Measurements from ENCODE around the gene NFU1.
"Not testable (repeated sequence)": the region's sequence is repeated elsewhere in the genome, so short reads cannot be mapped to it uniquely, and the experiment has no call there.

NFU1 gene

DNA sequence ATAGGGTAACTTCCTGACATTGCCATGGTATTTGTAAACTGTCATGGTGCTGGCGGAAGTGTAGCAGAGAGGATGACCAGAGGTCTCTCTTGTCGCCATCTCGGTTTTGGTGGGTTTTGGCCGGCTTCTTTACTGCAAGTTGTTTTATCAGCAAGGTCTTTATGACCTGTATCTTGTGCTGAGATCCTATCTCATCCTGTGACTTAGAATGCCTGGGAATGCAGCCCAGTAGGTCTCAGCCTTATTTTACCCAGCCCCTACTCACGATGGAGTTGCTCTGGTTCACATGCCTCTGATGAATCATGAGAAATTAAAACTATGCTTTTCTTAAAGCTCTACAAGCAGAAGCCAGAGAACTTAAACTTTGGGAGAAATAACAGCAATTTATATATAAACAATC lies 12.7 kb upstream of the NFU1 start:
- no peak for DNase-seq

DNA sequence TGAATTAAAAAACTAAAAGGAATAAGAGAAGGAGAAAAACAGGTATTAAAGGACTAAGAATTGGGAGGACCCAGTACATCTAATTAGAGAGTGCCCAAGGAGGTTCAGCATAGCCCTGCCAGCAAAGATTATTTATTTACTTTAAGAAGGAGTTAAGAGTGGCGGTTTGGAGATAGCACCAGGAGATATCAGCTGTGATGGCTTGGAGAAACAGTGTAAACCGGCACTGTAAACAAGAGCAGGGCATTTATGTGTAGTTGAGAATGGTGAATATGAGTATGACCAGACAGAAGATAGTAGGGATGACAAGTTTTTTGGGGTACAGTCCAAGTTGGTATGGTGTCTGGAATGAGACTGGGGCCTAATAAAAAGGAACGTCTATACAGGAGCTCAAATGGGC lies 6.4 kb upstream of the NFU1 start:
- not testable (repeated sequence) for DNase-seq

DNA sequence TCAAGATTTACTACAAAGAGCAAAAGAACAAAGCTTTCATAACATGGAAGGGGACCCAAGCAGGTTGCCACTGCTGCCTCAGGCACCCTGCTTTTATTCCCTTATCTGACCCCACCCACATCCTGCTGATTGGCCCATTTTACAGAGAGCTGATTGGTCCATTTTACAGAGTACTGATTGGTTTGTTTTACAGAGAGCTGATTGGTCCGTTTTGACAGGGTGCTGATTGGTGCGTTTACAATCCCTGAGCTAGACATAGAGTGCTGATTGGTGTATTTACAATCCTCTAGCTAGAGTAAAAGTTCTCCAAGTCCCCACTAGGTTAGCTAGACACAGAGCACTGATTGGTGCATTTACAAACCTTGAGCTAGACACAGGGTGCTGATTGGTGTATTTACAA lies 2.3 kb upstream of the NFU1 start:
- DNase-seq: not testable (repeated sequence)

DNA sequence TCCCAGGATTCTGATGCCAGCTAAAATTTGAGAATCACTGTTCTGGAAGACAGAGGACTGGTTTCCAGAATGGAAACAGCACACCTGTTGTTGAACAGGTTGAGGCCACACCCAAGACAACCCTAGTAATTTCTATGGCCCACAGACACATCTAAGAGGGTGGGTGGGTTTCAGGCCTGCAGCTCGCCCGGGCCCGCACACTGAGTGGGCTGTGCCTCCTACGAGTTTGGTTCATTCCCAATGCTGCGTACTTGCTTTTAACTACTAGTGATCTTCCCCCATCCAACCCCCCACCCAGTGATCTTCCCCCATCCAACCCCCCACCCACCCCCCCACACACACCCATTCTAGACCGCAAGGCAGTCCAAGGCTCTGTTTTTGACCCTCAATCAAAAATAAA lies 1.3 kb upstream of the NFU1 start:
- no peak for DNase-seq

DNA sequence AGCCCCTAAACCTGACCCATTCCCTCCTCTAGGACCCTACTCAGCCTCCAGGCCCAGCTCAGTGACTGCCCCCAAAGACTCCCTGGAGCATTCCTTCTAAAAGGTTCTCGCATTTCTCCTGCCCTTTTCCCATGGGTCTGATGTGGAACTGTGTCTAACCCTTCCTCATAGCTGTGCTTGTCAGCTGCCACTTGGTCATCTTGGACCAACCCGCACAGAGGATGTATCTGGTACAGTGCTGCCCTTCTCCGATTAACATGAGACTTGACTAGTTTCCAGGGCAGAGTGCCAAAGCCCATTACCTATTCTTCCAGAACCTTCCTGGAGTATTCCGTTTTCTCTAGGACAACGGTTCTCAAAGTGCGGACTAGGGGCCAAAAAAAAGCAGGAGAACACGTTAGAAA lies 518 bp upstream of the NFU1 start:
- no peak for DNase-seq

DNA sequence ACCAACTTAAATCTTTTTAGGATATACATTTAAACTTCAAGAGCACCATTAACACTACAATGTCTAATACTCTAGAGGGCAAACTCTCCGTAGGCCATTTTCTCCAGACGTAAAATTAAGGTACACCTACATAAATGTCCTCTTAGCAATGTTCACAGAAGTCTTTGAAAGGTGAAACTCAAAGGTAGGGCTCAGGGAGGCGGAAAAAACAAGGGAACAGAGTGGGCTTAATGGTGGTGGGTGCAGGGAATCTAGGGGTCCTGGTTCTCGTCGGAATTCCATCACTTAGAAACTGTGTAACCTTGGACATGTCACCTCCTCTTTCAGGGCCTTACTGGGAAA lies 668 bp downstream of the NFU1 start:
- no peak for DNase-seq

DNA sequence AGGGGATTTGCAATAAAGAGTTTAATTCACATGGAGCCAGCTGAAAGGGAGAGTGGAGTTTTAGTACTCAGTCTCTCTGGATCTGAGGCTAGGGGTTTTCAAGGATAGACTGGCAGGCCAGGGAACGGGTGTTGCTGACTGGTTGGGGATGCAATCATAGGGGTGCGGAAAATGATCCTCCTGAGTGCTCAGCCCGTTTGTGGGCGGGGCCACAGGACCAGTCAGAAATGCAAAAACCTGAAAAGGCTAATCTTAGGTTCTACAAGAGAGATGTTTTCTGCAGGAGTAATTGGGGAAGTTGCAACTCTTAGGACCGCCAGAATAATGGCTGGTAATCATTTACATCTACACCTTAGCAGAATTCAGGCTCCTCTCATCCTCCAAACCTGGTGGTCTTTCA lies 2.5 kb downstream of the NFU1 start:
- no peak for DNase-seq

DNA sequence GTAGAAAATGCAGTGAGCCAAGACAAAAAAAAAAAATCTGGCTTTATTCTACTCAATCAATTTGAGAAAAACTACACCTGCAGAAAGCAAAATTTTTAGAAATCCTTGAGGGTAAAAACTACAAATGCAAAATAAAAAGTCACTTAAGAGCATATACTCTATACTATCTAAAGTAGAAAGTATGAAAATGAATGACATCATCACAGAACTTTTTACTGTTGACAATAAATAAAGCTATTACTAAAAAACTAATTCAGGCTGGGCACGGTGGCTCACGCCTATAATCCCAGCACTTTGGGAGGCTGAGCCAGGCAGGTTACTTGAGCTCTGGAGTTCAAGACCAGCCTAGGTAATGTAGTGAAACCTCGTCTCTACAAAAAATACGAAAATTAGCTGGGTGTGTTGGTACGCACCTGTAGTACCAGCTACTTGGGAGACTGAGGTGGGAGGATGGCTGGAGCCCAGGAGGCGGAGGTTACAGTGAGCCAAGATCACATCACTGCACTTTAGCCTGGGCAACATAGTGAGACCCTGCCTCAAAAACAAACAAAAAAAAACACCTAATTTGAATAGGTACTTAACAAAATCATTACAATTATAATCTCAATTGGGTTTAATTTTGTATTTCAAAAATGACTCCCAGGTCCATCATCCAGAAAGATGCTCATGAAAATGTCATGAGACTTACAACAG lies 7.6 kb downstream of the NFU1 start:
- no peak for DNase-seq

DNA sequence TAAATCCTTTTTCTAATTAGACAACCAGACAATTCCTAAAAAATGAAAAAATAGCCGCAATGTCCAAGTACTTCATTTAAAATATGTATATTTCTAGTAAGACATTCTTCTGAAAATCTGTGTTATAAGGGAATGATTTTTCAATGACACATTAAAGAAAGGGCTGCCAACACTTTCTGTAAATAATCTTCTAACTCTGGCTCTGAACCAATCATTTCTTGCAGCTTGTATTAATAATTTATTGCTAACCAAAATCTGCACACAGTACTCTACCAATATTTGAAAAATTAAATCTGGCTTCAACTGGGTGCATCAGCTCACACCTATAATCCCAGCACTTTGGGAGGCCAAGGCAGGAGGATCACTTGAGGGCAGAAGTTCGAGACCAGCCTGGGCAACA lies 8.3 kb downstream of the NFU1 start:
- DNase-seq: no peak

DNA sequence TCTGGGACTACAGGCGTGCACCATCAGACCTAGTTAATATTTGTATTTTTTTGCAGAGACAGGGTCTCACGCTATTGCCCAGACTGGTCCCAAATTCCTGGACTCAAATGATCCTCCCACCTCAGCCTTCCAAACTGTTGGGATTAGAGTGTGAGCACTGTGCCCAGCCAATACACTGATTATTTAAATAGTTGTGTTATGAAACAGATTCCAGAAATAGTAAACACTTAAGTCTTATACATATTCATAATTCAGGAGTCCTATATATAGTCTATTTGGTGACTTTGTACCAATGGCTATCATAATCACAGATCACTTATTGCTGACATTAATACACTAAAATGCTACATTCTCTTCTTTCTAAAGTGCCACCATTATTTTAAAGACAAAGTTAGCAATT lies 12.8 kb downstream of the NFU1 start:
- no peak for DNase-seq

DNA sequence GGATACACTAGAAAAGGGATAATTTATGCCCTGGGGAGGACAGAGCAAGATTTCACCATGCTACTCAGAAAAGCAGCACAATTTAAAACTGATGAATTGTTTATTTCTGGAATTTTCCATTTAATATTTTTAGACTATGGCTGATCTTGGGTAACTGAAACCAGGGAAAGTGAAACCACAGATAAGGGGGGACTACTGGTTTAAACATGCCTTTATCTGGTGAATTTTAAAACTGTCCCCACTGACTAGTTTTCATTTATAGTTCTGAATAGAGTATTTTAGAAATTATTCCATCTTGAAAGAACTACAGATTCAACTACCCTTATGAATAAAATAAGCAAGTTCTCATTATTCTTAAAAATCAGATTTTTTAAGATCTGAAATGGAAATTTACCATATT lies 15.0 kb downstream of the NFU1 start:
- no peak for DNase-seq

DNA sequence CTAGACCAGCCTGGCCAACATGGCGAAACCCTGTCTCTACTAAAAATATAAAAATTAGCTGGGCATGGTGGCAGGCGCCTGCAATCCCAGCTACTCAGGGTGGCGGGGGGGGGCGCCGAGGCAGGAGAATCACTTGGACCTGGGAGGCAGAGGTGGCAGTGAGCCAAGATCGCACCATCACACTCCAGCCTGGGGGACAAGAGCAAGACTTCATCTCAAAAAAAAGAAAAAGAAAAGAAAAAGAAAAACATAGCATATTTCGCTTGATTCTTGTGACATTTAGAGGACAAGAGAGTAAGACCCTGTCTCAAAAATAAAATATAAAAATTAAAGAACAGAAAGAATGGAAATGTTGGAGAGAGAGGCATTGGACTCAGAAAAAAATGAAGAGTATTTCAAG lies 18.1 kb downstream of the NFU1 start:
- DNase-seq: not testable (repeated sequence)

DNA sequence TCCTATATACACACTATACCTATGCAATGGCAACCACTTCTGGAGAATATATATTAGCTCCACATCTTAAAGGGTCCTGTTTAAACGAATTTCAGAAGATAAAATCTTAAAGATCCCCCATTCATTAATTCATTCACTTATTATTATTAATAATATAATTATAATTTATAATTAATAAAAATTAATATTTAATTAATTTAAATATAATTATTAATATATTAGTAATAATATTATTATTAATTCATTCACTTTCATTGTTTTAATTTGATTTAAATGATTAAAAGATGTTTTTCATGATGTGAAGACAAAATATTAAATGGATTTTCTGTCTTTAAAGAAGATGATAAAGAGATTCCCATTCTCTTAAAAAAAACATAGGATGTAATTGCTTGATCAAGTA lies 21.1 kb downstream of the NFU1 start:
- DNase-seq: no peak

DNA sequence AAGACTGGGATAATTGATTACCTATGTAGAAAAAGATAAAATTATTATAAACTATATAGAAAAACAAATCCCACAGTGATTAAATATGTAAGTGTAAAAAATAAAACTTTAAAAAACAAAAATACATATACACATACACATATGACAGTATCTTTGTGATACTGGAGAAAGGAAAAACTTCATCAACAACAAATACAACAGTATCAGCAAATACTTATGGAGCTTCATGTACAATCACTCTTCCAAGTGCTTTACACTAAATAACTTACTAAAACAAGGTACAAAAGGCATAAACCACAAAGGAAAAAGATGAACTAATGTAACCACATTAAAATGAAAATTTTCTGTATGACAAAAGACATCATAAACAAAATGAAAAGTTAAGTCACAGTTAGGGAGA lies 26.1 kb downstream of the NFU1 start:
- no peak for DNase-seq

DNA sequence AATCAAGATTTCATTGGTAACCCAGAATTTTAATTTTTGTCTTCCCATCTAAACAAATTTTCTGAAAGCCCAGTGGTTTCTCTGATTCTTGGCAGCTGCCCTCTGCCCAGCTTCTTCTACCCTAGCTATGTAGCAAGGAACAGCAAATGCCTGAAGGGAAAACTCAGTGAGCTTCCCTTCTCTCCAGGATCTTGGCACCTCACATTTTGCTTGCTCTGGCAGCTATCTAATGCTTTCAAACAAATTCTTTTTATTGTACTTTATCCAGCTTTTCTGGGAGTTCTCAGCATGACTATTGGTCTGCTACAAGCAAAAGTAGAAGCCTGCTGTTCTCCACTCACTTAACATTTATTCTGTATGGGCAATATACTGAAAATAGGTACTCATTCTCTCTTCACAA lies 31.9 kb downstream of the NFU1 start:
- DNase-seq: no peak

DNA sequence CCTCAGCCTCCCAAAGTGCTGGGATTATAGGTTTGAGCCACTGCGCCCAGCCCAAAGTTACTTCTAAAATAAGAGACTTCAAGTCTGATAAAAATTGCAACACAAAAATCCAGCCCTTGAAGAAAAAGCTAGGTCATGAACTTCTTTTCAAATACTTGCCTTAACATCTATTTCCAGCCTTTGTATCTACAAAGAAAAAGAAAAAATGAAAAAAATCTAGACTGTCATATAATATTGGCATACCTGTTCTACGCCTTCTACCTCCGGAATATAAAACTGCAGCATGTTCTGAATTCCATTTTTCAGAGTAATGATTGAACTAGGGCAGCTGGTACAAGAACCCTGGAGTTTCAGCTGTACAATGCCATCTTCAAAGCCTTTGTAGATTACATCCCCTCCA lies 37.1 kb downstream of the NFU1 start:
- DNase-seq: no peak

DNA sequence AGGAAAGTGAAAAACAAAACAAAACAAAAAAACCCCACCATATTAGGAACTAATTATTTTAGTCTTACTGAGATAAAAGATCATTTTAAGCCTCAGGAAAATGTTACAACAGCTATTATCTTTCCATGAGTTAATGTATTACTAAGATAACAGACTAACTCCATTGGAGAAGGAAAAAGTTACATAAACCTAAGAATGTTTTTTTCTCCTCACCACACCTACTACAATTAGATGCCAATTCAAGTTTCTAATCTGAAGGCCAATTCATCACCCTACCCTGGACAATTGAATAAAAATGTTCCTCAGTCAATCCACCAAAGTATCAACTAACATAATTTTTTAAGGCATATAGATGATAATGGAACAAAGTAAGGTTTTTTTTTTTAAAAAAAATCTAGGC lies 40.0 kb downstream of the NFU1 start:
- DNase-seq: no peak

DNA sequence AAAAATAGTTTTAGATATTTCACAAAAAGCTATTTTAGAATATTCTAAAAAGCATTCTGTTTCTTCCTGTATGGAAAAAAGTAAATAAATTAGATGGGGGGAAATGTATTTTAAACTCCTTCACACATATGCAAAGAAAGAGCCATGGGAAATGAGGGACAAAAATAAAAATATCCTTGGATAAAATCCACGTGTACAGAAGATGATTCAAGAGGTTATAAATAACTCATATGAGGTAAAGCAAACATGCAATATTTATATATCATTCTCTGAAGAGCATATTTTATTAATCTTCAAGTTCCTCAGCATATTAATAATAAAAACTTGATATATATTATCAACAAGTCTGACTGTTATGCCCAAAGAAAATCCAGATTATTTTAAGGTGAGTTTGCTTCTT lies 41.4 kb downstream of the NFU1 start:
- no peak for DNase-seq

DNA sequence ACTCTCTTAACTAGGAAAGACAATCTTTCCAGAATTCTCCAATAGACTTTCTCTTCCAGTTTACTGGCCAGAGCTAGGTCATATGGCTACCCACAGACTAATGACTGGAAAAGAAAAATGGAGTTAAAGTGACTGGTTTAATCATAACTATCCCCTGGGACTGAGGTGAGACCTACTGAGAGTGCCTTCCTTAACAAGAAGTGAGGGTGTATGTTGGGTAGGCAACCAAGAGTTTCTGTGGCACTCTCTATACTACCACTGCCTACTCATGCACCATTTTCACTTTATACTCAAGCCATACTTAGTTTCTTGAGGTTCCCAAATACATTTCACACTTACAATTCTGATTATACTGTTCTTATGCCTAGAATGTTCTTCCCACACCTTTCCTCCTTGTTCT lies 43.3 kb downstream of the NFU1 start:
- no peak for DNase-seq

DNA sequence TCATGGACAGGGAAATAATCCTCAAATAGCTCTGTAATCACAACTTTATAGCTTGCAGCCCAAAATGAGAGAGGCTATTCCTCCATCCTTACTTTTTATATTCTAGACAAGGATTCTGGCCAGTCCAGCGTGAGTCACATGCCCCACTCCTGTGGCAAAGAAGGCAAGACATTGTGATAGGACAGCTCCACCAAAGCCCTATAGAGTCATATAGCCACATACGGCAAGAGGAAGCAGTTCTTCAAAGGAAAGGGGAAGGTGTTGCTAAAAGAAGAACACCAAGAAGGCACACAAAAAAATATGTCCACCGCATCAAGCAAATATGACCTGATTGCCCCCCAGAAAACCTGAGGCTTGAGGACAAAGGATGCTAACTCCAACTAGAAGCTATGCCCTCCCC lies 46.8 kb downstream of the NFU1 start:
- no peak for DNase-seq

DNA sequence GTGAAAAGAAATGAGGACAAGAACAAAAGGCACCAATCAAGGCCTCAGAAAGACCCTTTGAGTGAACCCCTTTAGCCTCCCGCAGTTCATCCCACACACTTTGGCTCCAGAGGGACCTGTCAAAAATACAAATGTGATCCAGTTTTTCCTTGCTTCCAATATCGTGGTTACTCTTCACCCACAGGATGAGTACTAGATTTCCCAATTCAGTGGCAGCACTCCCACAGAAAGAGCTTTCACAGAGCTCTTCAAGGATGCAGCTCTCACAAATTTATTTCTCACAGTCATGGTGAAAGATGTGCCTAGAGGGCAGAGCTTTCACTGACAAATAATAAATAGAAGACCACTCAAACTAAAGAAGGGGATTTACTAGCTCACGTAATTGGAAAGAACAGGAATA lies 47.2 kb downstream of the NFU1 start:
- no peak for DNase-seq

DNA sequence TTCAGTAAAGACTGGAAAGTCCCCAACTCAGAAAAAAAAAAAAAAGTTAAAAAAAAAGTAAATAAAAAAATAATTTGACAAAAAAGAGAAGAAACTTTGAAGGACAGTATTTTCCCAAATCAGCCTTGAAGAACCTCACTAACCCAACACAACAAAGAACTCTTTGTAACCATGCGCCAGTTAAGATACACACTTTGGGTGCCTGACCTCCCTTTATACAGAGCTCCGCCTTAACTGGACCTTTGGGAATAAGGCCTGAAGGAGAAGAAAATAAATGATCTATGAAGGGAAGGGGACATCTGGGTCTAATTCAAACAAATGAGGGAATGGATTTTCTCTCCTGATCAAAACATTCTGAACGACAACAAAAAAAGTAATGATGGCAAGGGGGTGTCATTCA lies 48.0 kb downstream of the NFU1 start:
- DNase-seq: no peak

DNA sequence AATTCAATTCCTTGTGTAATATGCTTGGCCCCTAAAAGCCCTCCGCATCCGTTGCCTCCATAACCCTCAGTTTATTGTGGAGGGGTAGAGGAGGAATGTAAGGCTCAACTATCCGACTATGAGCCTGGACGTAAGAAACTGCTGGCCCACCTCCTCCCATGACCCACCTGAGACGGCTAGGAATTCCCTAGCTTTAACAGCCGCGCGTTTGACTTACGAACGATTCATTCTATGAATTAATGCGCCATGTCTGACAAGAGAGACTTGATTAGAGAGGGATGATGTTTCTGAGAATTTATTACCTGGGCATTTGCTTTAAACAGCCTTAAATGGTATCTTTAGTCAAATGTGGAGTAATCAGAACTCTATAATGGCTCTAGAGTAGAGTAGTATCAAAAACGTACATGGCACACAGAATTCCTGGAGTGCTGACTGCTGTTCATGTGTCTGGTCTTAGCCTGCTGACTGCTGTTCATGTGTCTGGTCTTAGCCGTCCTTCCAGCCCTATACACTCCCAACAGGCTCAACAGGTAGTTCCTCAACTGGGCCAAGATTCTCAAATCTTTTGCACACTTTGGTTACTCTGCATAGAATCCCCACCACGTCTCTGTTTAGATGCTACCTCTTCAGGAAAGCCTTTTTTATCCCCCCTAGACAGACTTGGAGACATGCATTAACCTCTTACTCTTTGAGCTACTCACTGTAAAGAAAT lies 49.3 kb downstream of the NFU1 start:
- no peak for DNase-seq

DNA sequence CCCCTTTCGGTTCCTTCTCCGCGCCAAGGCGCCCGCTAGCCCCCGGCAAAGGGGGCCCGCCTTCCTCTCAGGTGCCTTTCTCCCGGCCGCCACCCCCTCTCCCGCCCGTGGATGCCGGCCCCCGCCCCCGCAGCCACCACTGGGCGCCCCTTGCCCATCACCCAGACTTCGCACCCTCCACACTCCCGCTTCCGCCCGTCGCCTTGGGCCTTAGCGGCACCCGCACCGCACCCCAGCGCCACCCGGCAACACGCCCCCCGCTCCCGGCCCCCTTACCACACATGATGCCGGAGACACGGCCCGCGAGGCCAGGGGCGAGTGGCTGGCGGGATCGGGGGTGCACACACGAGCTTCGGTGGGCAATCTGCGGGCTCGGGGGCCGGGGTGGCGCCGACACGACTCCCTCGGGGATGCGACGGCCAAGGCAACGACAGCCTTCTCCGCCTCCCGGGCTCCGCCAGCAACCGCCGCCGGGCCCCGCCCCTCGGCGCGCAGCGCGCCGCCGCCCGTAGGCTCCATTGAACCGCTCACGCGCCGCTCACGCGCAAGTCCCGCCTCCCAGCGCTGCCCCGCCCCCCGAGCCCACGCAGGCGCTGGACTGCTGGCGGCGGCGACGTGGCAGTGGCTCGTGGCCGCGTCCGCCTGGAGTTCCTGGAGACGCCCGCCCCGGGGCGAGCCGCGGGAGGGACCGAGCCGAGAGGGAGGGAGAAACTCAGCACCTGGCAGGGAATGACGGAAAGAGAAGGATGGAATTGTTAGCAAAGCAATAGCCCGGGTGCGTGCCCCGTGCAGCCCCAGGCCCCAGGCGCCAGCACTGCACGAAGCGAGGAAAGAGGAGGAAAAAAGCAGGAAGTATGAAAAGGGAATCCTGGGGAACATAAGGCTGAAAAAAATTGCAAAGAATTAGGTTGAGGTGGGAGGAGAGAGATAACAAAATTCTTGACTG lies 50.2 kb downstream of the NFU1 start, which contains the start of gene GFPT1:
Gene GFPT1 (minus strand): TSS at position 439 of the 946 bp plus-strand sequence. CDS start 156 bp downstream, at position 283.
- peak; percentile 97 for DNase-seq
